Stimulated activated CD4-positive, alpha-beta T cell treated with anti-CD3 and anti-CD28 coated beads, Interleukin-4, amount 100 ng/mL, for 48 hours (primary cell): Measurements from ENCODE around the gene PRRG2.

Source experiments
- DNase-seq, 2 donors: peaks; one replicate each; pipeline ENCODE4 v3.0.0-alpha.2; 2020; ENCODE audit warnings: low read depth in 2 of 2

PRRG2 gene

DNA sequence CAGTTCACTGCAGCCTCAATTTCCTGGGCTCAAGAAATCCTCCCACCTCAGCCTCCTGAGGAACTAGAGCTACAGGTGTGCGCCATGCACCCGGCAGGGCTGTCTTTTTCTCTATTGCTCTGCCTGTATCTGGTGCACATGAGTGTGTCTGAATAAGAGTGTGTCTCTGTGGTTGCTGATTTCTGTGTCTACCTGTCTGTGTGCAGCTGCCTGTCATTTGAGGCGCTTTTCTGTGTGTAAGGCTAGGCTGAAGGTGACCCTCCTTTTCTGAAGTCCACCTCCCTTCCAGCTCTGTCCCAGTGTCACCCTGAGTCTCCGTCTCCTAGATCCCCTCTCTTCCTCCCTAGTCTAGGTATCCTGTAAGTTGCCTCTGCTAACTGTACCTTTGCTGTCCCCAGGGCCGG, 8.4 kb downstream of the PRRG2 start:
- no peak for DNase-seq

DNA sequence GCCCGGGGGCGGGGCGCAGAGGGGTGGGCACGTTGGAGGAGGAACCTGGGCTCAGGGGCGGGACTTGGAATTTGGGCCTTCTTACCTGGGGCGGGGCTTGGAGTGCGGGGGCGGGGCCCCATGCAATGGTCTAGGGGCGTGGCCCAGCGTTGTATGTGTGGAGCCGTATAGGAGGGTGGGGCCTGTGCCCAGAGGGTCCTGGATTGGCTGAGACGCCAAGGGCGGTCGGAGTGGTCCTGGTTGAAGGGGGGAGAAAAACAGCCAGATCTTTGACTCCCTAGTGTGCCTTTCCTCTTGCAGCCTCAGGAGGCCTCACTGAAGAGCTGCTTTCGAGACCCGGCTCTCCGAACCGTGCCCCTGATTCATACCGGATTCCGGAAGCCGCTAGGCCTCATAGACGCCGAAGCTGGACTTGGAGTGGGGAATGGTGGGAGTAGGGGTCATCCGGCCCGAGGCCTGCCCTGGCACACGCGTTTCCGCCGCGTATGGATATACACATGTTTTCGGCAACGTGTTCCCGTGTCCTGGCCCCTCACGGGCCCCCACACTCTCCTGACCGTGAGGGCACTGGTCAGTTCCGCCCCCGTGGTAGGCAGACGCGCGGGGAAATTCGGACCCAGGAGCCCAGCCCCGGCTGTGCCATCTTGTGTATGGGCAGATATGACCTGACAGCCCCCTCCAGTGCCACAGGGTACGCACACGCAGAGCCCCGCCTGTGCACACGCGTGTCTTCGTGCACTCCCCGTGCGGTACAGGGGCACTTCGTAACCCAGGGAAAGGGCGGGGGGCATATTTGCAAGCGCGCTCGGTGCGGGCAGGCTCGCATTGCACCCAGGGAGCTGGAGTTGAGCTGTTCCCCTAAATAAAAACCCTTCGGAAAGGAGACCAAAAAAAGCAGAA, 9.2 kb downstream of the PRRG2 start:
- DNase-seq, result peak; percentile 90 to 93

DNA sequence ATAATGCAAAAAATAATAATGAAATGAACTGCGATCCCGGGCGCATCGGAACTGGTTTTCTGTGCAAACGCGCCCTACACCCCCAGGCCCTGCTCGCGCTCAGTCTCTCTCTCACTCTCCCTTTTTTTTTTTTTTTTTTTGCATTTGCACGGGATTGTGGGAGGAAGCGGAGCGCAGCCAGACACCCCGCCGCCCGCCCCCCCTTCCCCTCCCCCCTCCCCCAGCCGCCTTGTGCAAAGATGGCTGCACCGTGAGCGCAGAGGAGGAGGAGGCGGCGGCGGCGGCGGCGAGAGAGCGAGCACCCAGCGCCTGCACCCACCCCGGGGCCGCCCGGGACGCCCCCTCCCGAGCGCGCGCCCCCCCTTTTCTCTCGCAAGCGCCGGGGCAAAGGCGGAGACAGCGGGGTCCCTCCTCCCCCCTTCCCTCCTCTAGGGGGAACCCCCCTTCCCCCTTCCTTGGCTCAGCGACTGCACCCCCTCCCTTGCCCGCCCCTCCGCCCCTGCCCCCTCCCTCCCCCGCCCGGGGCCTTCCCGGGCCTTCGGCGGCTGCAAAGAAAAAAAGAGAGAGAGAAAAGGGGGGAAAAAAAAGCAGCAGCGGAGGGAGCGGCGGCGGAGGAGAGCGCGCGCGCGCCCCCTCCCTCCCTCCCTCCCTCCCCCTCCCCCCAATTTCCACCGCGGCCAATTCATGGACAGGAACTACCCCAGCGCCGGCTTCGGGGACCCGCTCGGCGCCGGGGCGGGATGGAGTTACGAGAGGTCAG, 10.0 kb downstream of the PRRG2 start, which contains the start of gene PRR12:
PRR12 (plus strand) TSS at position 212 of the 760 bp plus-strand sequence; CDS start at position 685, 473 bp downstream.
- peak; percentile 46 to 59 for DNase-seq

DNA sequence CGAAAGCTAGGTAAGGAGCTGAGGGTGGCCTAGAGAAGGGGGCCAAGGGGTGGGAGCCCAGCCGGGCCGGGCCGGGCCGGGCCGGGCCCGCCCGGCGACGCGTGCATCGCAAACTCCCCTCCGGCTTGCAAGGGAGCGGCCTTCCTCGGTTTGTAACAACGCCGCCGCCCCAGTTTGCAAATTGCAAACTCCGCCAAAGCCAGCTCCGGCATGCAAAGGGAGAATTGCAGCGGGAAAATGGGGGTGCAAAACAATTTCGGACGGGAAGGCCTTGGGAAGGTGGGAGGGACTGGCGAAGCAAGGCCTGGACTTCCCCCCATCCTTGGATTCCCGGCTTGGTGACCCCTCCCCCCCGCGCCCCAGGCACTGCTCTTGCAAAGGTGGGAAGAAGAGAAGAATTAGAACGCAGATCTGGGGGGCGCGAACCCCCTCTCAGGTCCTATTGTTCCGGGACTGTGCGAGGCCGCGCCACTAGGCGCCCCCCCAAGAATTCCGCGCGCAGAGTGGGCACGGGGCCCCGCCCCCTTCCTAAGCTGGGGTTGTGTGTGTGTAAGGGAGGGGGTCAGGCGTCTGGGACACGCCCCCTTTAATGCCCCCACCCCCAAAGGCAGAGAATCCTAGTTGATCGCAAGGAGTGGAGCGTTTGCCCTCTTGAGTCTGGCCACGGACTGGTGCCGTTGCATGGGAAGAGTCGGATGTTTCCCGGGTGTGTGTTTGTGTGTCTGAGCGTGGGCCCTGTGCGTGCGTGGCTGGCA, 10.8 kb downstream of the PRRG2 start:
- peak; percentile 40 to 51 for DNase-seq

DNA sequence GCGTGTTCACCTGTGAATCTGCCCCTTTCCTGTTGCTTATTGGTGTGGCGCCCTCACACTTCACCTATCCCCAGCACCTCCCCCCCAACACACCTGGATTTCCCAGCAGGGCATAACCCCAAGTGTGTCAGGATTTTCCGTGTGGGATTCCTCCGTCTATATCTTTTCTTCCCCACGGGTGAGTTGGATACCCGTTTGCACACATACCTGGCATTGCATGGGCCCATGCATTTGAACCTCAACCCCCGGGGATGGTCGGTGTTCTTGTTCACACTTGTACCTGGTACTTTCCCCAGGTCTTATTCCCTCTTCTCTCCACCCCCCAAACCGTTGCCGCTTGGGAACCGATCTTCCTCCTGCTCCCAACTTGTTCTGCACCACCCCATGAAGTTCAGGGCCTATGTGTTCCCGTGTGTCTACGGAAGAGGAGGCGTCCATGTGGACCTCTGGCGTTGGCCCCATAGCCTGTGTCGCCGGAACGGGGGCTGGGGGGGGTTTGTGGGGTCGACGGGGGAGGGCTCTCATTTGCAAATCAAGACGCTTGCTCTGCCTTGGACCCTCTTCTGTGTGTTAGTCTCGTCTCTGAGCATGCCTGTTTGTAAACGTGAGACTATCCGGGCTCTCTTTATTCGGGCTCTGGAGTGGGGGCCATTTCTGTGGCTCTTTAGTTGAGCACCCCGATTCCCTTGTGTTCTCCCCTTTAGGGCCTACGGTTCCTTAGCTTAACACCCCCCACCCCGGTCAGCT, 11.5 kb downstream of the PRRG2 start:
- DNase-seq, result no peak

DNA sequence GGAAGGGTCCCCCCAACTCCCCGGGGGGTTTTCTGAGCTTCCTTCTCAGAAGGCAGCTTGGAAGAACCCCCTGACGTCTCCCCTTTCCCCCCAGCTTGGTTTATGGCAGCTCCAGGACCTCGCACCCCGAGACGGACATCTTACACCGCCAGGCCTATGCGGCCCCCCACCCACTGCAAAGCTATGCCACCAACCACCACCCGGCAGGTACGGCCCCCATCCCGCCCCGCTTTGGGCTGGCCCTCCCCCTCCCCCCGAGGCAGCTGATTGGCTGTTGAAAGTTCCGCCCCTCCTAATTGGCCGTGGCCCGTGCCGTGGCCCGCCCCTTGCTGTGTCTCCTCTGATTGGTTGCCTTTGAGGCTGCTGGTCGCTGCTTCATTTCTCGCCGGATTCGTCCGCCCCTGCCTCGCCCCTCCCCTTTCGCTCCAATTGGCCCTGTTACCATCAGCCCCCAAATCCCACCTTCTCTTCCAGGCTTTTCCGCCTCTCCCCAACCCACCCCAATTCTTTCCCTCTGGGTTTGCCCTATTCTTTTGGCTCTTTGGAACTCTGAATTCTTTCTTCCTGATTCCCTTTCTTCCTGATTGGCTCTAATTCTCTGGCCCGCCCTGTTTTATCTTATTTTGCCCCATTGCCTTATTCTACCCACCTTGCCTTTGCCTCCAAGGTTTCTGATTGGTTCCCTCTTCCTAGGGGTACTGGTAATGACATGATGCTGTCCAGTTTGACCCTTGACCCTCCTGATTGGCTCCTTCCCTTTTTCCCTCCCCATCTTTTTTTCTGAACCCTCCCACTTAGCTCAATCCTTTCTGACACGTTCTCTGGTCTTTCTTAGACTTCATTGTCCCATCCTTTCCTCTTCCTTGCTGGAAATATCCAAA, 12.4 kb downstream of the PRRG2 start:
- DNase-seq, result peak; percentile 93 to 95

DNA sequence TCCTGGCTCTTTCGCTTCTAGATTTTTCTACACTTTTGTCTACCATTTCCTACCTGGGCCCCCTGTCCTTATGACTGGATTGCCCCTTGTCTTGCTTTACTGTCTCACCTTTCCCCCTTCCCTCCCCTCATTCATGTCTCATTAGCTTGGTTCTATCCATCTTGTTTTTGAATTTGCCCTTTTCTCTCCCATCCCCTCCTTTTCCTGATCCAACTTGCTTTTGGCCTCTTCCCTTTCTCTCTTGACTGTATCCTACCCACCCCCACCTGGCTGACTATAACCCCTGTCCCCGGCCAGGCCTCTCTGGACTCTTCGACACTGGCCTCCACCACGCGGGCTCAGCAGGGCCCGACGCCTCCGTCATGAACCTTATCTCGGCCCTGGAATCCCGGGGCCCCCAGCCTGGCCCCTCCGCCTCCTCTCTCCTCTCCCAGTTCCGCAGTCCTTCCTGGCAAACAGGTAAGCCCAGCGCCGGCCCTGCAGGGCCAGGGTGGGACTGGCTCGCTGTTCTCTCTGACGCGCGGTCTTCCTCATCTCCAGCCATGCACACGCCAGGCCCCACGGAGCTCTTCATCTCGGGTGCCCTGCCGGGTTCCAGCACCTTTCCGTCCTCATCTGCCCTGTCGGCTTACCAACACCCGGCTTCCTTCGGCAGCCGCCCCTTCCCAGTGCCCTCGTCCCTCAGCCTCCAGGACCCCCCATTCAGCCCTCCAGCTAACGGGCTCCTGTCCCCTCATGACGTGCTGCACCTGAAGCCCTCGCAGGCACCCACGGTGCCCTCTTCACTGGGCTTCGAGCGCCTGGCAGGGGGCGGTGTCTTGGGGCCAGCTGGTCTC, 13.3 kb downstream of the PRRG2 start:
- no peak for DNase-seq

DNA sequence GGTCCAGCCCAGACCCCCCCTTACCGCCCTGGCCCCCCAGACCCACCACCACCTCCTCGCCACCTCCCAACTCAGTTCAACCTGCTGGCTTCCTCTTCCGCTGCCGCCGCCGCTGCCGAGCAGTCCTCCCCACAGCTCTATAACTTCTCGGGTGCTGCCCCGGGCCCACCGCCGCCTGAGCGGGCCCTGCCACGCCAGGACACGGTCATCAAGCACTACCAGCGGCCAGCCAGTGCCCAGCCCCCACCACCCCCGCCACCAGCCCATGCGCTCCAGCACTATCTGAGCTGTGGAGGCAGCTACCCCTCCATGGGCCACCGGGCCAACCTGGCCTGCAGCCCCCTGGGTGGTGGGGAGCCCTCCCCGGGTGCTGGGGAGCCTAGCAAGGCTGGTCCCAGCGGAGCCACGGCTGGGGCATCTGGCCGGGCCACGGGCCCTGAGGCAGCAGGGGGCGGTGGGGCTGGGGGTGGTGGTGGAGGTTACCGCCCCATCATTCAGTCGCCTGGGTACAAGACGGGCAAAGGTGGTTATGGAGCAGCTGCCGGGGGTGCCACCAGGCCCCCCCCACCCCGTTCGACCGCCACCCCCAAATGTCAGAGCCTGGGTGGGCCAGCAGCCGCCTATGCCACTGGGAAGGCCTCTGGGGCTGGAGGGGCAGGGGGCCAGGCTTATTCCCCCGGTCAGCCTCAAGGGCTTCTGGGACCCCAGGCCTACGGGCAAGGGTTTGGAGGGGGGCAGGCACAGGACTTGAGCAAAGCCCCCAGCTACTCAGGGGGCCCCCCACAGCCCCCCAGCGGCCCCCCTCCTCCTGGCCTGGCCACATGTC, 14.1 kb downstream of the PRRG2 start:
- no peak for DNase-seq

DNA sequence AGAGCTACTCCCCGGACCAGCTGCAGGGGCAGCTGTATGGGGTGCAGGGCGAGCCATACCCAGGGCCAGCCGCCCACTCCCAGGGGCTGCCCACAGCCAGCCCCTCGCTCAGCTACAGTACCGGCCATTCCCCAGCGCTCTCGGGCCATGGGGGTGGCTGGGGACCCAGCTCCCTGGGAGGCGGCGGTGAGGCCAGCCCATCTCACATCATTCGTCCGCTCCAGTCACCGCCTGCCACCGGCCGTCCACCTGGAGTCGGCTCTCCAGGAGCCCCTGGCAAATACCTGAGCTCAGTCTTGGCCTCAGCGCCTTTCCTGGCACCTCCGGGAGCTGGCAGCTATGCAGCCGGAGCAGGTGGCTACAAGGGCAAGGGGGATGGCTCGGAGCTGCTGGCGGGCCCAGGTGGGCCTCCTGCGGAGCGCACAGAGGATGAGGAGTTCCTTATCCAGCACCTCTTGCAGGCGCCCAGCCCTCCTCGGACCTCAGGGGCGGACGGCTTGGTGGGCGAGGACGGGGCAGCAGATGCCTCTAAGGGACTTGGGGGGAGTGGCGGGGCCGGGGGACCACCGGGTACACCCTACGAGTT, 14.8 kb downstream of the PRRG2 start:
- DNase-seq, result no peak

DNA sequence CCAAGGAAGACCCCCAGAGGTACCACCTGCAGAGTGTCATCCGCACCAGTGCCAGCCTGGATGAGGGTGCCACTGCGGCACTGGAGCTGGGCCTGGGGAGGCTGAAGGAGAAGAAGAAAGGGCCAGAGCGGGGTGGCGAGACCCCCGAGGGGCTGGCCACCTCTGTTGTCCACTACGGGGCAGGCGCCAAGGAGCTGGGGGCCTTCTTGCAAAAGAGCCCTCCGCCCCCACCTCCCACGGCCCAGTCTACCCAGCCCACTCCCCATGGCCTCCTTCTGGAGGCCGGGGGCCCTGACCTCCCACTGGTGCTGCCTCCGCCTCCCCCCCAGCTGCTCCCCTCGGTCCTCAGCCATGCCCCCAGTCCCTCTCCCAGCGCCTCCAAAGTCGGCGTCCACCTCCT, 15.3 kb downstream of the PRRG2 start:
- DNase-seq, result no peak

DNA sequence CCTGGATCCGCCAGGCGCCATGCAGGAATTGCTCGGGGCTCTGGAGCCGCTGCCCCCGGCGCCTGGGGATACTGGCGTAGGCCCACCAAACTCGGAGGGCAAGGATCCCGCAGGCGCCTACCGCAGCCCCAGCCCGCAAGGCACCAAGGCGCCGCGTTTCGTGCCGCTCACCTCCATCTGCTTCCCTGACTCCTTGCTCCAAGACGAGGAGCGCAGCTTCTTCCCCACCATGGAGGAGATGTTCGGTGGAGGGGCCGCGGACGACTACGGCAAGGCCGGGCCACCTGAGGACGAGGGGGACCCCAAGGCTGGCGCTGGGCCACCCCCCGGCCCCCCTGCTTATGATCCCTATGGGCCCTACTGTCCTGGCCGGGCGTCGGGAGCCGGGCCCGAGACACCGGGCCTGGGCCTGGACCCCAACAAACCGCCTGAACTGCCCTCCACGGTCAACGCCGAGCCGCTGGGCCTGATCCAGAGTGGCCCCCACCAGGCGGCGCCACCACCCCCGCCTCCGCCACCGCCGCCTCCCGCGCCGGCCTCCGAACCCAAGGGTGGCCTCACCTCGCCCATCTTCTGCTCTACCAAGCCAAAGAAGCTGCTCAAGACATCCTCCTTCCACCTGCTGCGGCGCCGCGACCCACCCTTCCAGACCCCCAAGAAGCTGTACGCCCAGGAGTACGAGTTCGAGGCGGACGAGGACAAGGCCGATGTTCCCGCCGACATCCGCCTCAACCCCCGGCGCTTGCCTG, 16.0 kb downstream of the PRRG2 start:
- DNase-seq, result no peak

DNA sequence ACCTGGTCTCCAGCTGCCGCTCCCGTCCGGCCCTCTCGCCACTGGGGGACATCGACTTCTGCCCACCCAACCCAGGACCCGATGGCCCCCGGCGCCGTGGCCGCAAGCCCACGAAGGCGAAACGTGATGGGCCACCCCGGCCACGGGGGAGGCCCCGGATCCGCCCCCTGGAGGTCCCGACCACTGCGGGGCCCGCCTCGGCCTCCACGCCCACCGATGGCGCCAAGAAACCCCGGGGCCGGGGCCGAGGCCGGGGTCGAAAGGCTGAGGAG, 16.5 kb downstream of the PRRG2 start:
- DNase-seq, result no peak

DNA sequence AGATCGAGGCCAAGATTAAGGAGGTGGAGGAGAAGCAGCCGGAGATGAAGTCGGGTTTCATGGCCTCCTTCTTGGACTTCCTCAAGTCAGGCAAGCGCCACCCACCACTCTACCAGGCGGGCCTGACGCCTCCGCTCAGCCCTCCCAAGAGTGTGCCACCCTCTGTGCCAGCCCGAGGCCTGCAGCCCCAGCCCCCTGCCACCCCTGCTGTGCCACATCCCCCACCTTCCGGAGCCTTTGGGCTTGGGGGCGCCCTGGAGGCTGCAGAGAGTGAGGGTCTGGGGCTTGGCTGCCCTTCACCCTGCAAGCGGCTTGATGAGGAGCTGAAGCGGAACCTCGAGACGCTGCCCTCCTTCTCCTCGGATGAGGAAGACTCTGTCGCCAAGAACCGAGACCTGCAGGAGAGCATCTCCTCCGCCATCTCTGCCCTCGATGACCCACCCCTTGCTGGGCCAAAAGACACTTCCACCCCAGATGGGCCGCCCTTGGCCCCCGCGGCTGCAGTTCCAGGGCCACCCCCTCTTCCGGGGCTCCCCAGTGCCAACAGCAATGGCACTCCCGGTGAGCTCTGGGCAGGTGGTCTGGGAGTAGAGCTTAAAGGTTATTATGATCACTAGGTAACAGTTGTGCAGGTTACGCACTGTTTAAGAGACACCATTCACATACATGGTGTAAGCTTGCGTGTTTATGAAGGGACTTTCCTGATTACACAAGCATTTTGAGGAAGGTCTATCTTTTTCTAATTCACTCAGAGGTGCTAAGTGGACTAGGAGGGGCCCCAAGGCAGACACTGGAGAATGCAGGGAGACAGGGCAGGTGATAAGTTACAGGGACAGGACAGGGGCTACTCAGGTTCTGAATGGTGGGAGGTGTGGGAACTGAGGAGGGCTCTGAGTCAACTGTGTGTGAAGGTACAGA, 18.5 kb downstream of the PRRG2 start:
- no peak for DNase-seq

DNA sequence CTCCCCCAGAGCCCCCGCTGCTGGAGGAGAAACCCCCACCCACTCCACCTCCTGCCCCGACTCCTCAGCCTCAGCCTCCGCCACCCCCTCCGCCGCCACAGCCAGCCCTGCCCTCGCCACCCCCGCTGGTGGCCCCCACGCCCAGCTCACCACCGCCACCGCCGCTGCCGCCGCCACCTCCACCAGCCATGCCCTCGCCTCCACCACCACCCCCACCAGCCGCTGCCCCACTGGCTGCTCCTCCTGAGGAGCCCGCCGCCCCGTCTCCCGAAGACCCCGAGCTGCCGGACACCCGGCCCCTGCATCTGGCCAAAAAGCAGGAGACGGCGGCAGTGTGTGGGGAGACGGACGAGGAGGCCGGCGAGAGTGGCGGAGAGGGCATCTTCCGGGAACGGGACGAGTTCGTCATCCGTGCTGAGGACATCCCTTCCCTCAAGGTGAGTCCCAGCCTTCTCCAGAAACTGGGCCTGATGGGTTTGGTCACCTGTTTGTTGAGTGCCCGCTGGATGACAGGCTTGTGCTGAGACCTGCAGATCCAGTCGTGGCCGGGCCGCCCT, 20.4 kb downstream of the PRRG2 start:
- DNase-seq, result no peak

DNA sequence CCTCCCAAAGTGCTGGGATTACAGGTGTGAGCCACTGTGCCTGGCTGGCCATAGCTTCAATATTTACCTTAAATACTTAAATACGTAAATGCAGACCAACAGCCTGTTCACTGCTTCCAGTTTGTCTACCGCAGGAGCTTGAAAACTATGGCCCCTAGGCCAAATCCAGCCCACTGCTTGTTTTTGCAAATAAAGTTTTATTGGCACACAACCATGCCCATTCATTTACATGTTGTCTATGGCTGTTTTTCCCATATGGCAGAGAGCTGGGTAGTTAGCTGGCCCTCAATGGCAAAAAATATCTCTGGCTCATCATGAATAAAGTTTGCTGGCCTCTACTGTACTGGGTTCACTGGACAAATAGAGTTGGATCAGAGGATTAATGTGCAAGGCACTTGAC, 21.7 kb downstream of the PRRG2 start:
- DNase-seq, result no peak

DNA sequence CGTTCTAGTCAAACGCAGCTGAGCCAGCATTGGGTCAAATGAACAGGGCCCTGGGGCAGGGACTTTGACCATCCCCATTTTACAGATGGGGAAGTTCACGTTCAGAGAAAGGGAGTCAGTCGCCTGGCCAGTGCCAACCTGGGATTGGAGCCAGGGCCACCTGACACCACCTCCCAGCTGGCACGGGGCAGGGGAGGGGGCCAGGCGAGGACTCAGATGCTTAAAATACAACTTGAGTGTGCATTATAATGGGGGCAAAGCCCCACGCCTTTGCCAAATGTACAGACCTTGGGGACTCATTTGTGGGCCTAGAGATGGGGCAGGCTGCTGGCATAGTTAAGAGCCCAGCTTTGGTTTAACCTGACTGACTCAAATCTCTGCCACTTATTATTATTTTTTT, 24.5 kb downstream of the PRRG2 start:
- no peak for DNase-seq
